ENCODE results near the gene TEPSIN.

The TEPSIN gene

DNA sequence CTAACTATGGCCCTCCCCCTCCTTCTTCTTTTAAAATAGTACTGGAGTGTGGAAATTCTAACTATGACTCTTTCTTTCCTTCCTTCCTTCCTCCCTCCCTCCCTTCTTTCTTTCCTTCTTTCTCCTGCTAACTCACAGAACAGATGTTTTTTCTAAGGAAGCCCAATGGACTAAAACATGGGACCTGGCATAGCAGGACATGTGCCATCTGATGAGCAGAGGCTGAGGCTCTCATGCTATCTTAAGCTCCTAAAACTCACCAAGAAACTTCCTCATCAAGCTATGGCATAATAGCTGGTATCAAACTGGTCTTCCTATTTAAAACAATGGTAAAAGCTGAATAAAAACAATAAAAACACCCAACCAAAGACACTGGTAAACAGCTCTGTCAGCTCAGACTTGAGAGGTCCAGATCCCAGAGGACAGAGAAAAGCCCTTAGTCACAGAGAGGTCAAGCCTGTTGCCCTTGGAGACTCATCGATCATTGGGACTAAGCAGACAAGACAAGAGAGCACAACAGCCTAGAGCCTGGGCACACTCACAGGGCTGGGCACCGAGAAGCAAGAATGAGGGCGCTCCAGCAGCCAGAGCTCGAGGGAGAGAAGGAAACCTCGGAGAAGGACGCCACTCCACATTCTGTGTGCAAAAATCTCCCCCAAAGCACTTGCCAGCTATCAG lies 28.7 kb upstream of the TEPSIN start:
- no peak for DNase-seq (ENCODE audit: low read depth in 2 of 2)

GRCh38 chr17:81265576-81265975 lies 26.7 kb upstream of the TEPSIN start:
- no peak for DNase-seq (ENCODE audit: low read depth in 2 of 2)

GRCh38 chr17:81264640-81265039 lies 25.8 kb upstream of the TEPSIN start:
- no peak for DNase-seq (ENCODE audit: low read depth in 2 of 2)

GRCh38 chr17:81263371-81264181 lies 24.7 kb upstream of the TEPSIN start:
- DNase-seq (ENCODE audit: low read depth in 2 of 2), result no peak

GRCh38 chr17:81261582-81262336 lies 22.9 kb upstream of the TEPSIN start:
- no peak for DNase-seq (ENCODE audit: low read depth in 2 of 2)

- no peak for DNase-seq (ENCODE audit: low read depth in 2 of 2)
Measured at GRCh38 chr17:81261096-81261495, 22.2 kb upstream of the TEPSIN start.

DNA sequence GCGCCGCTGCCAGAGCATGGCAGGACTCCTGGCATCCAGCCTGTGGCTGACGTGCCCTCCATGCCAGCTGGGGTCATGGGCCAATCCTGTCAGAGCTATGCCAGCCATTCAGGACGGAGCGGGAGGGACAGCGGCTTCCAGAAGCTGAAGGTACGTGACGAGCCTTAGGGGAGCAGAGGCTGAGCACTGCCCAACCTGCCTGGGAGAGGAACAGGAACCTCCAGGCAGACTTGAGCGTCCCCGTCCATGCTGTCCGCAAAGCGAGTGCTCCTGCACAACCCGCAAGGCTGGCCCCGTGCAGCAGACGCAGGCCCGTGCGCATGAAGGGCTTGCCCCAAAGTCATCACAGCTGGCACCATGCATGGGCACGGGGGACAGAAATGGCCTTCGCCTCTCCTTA lies 21.8 kb upstream of the TEPSIN start:
- no peak for DNase-seq (ENCODE audit: low read depth in 2 of 2)

- DNase-seq (ENCODE audit: low read depth in 2 of 2), result no peak
Measured at GRCh38 chr17:81260171-81260570, 21.3 kb upstream of the TEPSIN start.

DNA sequence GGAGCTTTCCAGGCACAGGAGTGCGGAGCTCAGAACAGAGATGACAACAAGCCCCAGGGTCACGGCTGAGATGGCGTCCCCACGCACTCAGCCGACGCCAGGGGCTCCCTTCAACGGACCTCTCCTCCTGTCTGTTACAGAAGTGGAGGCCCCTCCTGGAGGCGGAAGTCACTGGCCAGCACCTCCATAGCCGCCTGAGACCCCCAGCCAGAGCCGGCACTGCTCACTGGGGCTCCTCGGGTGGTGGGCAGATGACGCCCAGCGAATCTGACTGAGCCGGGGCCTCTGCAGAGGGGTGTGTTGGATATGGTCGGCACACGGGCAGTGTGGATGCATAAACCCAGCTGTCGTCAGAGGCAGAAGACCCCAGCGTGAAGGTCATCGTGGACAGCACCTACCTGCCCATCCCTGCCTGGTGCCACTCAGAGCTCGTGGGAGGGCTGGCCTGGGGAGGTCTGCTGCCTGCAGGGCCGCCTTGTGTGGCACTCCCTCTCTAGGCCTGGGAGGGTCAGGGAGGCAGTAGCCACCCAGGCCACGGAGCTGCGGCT lies 20.3 kb upstream of the TEPSIN start:
- no peak for DNase-seq (ENCODE audit: low read depth in 2 of 2)

- no peak for DNase-seq (ENCODE audit: low read depth in 2 of 2)
Measured at GRCh38 chr17:81258292-81258691, 19.4 kb upstream of the TEPSIN start.

DNA sequence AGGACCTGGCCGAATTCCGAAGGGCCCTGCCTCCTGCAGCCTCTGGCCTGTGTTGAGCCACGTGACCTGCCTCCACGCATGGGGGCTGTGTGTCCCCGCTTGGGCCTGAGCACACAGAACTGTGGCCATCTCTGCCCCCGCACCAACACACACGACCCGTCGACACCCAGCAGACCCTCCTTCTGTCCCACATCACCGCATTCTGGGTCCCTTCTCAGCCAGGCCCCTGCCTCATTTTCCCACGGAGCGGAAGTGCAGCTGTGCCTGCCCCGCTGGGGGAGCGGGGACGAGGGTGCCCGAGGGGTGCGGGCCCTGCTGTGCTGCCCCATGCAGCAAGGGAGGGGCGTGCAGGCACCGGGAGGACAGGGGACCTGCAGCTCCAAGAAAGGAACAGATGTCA lies 18.7 kb upstream of the TEPSIN start:
- DNase-seq (ENCODE audit: low read depth in 2 of 2), result no peak

GRCh38 chr17:81256616-81257015 lies 17.8 kb upstream of the TEPSIN start:
- DNase-seq (ENCODE audit: low read depth in 2 of 2), result no peak

DNA sequence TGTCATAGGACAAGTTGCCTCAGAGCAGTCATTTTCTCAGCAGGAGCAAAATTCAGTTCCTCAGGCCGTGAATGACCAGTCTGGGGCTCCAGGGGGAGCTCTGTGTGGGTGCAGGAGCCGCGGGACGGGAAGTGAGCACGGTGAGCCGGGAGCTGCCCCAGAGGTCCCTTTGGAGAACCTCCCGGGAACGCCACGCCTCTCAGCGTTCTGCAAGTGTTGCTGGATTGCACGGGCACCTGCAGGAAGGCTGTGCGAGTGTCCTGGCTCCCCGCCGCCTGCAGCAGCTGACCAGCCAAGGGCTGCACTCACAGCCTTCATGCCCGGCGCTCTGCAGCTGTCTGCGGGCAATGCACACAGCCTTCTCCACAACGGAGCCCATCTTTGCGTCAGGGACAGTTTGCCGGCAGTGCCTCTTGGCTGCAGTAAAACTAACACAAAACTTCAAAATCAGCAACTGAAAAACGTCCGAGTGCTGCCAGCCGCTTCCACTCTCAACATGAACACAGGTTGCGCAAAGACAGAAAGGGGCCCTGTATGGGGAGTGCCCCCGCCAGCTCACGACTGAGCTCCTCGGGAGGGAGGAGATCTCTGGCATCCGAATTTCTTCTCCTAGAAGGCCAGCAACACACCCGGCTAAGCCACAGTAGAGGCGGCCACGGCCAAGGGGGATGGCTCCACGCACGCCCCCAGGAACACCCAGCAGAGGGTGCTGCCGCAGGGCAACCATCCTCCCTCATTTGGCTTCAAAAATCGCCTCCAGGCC lies 16.3 kb upstream of the TEPSIN start:
- DNase-seq (ENCODE audit: low read depth in 2 of 2), result no peak

- peak in 1 of 2 donors; percentile 25 for DNase-seq (ENCODE audit: low read depth in 2 of 2)
Measured at GRCh38 chr17:81253358-81254131, 14.7 kb upstream of the TEPSIN start.

DNA sequence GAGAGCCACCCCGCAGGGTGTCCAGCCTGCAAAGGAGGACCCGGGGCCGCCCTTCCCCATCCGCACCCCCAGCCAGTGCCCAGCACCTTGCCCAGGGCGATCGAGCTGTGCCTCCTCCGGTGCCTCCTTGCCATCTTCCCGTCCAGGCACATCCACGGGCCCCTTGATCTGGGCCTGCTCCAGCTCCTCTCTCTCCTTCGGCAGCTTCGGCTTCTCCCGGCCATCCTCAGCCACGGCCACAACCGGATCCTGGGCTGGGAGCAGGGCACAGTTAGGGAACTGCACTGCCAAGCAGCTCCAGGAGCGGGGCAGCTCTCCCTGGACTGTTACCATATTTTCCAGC lies 14.1 kb upstream of the TEPSIN start:
- no peak for DNase-seq (ENCODE audit: low read depth in 2 of 2)

GRCh38 chr17:81252326-81252986 lies 13.6 kb upstream of the TEPSIN start:
- DNase-seq (ENCODE audit: low read depth in 2 of 2), result no peak

DNA sequence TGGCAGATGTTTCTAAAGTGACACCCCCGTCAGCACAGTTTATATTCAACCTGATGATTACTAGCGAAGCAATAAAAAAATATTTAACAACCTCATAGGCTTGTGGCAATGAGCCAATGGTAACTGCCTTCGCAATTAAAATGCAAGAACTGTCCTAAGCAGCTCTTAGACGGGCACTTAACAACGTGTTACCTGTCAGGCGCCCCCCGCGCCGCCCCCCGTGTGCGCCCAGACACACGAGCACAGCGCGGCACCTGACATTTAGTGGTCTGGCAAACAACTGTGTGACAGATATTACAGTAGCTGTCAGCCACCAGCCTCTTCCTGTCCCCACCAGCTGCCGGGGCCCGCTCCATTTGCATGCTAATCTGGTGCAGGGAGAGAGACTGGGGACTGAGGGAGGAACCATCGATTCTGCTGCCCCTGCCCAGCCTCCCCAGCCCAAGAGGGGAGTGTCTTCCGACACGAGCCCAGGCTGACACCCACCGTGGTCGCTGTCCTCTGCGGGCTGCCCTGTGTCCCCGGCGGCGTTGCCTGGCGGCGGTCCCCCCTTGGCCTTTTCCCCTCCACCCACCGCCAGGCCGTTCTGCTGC lies 12.9 kb upstream of the TEPSIN start:
- DNase-seq (ENCODE audit: low read depth in 2 of 2), result no peak

DNA sequence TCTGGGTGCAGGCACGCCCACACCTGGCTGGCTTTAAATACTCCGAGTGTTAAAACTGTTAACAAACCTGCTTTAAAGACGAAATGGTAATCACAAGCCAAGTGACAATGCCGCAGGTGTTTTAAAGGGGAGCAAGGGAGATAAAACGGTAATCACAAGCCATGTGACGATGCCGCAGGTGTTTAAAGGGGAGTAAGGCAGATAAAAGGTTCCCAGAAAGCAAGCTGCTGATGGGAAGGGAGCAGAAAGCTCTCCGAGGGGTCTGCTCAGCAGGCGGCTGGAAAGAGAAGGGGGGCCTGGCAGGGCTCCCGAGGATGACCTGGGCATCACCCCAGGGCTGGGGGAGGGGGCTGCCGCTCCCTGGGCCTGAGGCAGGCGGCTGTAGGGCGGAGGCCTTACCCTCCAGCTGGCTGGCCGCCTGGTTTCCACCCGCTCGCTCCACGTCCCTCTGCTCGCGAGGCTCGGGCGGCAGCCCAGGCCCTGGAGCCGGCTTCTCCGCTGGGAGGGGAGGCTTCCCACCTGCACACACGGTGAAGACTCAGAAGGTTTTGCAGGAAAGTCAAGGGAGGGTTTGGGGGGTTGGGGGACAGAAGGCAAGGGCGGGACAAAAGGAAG lies 12.3 kb upstream of the TEPSIN start:
- DNase-seq (ENCODE audit: low read depth in 2 of 2), result no peak

- DNase-seq (ENCODE audit: low read depth in 2 of 2), result no peak
Measured at GRCh38 chr17:81250286-81251093, 11.6 kb upstream of the TEPSIN start.
